GM21515 (cell line): ENCODE measurements around the gene NDUFA6.
"Not testable (repeated sequence)": the region's sequence is repeated elsewhere in the genome, so short reads cannot be mapped to it uniquely, and the experiment has no call there.

Experiments used
- ATAC-seq: cut with Tn5 transposase; IDR thresholded peaks from one replicate; pipeline ENCODE4 v1.9.1; 2021; ENCODE audit not compliant: unreplicated experiment

NDUFA6 gene

GRCh38 chr22:42072606-42073330 is 17.8 kb downstream of the NDUFA6 start:
- ATAC-seq: no peak

GRCh38 chr22:42071508-42071907 is 19.1 kb downstream of the NDUFA6 start:
- ATAC-seq: not testable (repeated sequence)

DNA sequence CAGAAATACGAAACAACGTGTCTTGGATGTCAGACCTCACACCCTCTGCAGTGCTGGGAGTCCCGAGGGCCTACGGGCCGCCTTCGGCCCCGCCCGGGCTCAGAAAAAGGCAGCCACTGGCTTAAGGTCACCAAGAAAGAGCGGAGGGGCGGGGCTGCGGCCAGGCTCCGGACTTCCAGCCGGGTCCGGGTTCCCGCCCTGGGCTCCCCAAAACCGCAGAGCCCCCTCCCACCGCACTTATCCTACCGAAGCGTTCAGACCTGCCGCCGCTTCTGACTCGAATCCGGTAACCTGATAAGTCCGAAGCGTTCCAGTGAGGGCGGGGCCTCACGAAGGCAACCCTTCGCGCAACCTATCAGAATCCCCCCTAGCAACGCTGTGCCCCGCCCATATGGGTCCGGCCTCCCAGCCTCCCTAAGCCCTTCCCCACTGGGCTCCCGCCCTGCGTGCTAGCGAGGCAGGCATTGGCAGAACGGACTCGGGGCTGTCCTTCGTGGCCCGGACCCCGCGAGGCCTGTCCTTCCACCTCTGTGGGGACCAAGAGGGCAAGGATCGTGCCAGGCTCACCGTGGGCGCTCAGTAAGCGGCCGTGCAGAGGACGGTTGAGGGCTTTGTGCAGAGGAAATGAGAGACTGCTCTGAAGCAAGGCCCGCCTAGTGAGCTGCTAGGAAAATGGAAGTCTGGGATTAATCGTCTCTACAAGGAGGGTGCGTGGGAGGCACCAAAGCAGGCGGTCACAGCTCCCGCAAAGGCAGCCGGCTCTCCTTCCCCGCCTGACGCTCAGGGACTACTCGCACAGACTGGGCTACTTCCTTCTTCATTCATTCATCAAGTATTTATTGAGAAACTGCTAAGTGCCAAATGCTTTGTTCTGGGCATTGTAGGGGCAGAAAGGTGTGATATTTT is 19.8 kb downstream of the NDUFA6 start, which contains the start of gene NAGA:
Gene NAGA, minus strand, starts transcription at position 296 of the 906 bp plus-strand sequence. CDS start 515 bp downstream, outside the sequence.
- ATAC-seq: peak; percentile 77

DNA sequence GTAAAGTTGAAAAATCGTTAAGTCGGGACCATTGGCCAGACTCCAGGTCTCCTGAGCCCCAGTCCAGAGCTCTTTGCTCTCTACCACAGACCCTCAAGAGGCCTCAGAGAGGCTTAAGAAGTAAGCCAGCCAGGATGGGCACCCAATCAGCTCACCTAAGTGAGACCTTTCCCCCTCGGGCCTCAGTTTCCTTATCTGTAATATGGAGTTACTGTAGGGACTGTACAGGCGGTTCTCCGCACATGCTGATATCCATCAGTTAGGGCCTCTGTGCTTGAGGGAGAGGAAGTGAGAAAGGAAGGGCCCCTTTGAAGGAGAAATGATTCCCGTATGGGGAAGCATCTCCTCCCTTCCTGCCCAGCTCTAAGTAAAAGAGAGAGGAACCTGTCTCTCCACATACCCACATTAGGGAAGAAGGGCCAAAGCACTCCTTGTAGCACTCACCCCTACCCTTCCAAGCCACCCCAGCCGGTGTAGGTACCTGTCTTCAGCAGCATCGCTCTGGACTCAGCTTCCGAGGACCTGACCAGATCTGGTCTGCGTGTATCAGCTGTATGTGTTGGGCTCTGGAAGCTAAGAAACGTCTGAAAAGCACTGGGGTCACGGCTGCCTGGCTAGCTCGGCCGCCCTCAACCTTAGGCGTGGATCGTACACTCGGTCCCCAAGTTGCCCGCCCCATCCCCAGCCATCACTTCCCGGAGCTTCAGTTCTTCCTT is 20.6 kb downstream of the NDUFA6 start:
- peak; percentile 10 for ATAC-seq

GRCh38 chr22:42068291-42068690 is 22.3 kb downstream of the NDUFA6 start:
- no peak for ATAC-seq

DNA sequence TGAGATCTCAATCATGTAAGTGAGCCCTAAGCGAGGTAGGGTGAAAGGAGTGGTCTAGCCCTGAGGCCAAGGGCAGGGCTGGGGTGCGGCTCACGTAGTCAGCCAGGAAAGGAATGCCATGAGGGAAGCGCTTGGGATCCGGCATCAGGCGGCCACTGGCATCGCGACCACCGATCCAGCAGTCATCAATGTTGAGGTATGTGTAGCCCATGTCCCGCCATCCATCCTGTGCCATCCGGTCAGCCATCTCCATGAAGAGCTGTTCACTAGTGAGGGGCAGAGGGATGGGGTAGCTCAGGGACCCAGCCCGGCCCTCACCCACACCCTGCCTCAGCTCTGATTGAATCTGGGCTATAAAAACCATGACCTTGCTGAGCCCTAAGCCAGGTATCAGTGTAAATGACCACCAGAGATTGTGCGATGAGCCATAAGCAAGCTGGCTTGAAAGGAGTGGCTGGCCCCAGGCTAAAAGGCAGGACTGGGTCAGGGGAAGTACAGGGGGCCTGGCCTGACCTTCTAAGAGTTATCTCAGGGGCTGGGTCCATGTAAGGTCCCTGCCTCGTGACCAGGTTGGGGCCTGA is 22.8 kb downstream of the NDUFA6 start:
- no peak for ATAC-seq

GRCh38 chr22:42066937-42067336 is 23.6 kb downstream of the NDUFA6 start:
- no peak for ATAC-seq

GRCh38 chr22:42066126-42066761 is 24.3 kb downstream of the NDUFA6 start:
- ATAC-seq: no peak

DNA sequence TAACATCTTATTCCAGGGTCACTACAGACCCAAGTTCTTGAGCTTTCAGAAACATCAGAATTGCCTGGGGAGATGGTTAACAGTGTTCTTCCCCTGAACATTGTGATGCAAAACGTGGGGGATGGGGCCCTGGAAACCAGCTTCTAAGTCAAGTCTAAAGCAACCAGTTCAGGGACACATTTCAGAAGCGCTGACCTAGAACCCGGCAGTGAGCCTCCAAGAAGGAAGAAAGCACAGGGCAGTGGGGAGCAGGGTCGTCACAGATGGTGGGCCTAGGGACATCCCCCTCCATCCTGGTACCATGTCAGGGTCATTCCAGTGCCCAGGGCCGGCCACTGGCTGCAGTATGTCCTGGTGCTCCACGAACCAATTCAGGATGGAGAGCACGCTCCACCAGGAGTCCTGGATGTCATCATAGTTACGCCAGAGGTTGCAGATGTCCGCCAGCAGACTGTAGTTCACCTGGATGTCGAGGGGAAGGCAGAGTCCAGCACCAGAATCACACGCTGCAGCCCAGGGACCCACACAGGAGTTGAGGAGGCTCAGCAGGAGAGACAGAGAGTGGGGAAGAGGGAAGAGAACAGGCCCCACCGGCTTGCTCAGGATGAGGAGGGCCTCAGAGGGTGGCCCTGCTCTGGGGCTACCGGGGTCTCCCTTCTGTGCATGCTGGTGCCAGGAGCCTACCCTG is 25.0 kb downstream of the NDUFA6 start:
- no peak for ATAC-seq

DNA sequence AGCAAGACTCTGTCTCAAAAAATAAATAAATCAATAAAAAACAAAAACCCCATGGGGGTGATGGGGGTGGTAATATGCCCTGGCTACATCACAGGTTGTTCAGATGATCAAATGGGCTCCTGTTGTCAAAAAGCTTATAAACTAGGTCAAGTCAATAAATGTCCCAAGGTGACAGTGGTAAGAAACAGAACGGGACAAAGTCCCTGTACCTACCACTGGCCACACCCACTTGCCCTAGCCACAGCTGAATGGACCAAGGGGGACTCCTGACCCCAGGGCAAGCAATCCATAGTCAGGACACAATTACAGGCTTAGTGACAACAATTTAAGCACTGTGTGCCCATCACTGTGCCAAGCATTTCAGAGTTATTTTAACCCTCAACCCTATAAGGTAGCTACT is 25.9 kb downstream of the NDUFA6 start:
- no peak for ATAC-seq

DNA sequence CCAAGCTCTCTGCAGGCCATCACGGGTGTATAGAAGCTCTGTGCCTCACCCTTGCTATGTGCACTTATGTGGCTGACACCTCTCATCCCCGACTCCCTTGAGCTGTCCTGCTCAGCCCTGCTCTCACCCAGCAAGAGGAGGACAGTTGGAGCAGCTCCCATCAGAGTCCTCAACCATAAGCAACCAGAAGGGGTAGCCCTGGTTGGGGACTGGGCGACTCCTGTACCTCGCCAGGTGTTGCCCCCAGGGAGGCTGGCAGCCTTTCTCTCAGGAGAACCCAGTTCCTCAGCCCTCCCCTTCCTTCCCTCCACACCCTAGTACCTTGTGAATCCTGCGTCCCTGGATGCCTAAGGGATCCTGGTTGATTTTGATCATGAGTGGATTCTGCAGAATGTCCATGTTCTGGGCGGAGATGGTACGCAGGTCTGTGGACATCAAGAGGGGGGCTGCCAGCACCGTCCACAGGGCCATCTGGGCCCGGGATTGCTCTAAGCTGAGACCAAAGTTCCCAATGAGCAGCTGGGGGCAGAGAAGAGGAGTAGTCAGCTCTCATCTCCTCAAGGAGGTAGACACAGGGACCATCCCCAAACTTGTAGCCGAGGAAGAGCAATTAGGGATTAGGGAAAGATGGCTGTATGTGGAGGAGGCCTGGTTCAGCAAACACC is 27.9 kb downstream of the NDUFA6 start:
- ATAC-seq: no peak

- no peak for ATAC-seq
Observed at GRCh38 chr22:42061041-42061440, 29.5 kb downstream of the NDUFA6 start.

DNA sequence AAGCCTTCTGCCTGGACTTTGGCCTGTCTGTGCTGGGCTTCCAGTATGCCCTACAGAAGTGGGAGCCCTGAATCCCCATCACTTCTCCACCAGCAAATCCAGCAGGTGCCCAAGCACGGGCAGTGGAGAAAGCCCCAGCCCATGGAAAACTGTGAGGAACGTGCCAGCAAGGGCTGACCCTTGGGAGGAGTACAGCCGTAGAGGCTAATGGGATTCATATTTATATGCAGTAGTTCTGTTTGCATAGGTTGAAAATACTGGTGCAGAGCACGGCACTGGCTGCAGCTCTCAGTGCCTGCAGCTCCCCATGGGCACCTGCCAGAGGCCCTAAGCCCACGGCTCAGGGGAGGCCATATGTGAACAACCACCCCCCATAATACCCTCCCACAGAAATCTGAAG is 30.1 kb downstream of the NDUFA6 start:
- no peak for ATAC-seq

GRCh38 chr22:42056757-42057511 is 33.6 kb downstream of the NDUFA6 start:
- ATAC-seq: no peak

- ATAC-seq: no peak
Observed at GRCh38 chr22:42052765-42053164, 37.8 kb downstream of the NDUFA6 start.

- ATAC-seq: no peak
Observed at GRCh38 chr22:42050641-42051180, 39.9 kb downstream of the NDUFA6 start.

DNA sequence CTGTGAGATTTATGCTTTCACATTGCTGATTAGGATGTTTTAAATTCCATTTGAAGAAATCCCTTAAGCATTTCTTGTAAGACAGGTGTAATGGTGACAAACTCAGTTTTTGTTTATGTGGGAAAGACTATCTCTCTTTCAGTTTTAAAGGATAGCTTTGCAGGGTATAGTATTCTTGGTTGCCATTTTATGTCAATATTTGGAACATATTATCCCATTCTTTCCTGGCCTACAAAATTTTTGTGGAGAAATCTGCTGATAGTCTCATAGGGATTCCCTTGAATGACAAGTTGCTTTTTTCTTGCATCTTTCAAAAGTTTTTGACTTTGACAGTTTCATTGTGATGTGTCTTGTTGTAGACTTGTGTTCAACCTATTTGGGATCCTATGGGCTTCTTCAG is 48.8 kb downstream of the NDUFA6 start:
- no peak for ATAC-seq

GRCh38 chr22:42039271-42039670 is 51.3 kb downstream of the NDUFA6 start:
- no peak for ATAC-seq
